Activated T-cell treated with anti-CD3 and anti-CD28 coated beads for 4 hours (primary cell): ENCODE data around the gene PGAM5.
"Not testable (repeated sequence)": the region's sequence is repeated elsewhere in the genome, so short reads cannot be mapped to it uniquely, and the experiment has no call there.

Source experiments
- DNase-seq: peaks from one replicate; pipeline ENCODE4 v3.0.0-alpha.2; 2020

PGAM5 gene

GRCh38 chr12:132723764-132724140 lies 13.1 kb downstream of the PGAM5 start:
- DNase-seq: no peak

- DNase-seq: no peak
Observed at GRCh38 chr12:132724506-132725241, 14.0 kb downstream of the PGAM5 start.

- no peak for DNase-seq
Observed at GRCh38 chr12:132726386-132726785, 15.7 kb downstream of the PGAM5 start.

- DNase-seq: no peak
Observed at GRCh38 chr12:132727091-132727794, 16.6 kb downstream of the PGAM5 start.

- no peak for DNase-seq
Observed at GRCh38 chr12:132728502-132728901, 17.9 kb downstream of the PGAM5 start.

- DNase-seq: no peak
Observed at GRCh38 chr12:132729541-132730320, 19.1 kb downstream of the PGAM5 start.

GRCh38 chr12:132730353-132730752 lies 19.7 kb downstream of the PGAM5 start:
- DNase-seq: no peak

GRCh38 chr12:132731574-132731973 lies 20.9 kb downstream of the PGAM5 start:
- no peak for DNase-seq

GRCh38 chr12:132734206-132734605 lies 23.6 kb downstream of the PGAM5 start:
- no peak for DNase-seq

- DNase-seq: no peak
Observed at GRCh38 chr12:132735496-132735895, 24.9 kb downstream of the PGAM5 start.

- DNase-seq: no peak
Observed at GRCh38 chr12:132736378-132736777, 25.7 kb downstream of the PGAM5 start.

- no peak for DNase-seq
Observed at GRCh38 chr12:132736913-132737312, 26.3 kb downstream of the PGAM5 start.

- DNase-seq: no peak
Observed at GRCh38 chr12:132739600-132740312, 29.1 kb downstream of the PGAM5 start.

GRCh38 chr12:132740313-132740646 lies 29.6 kb downstream of the PGAM5 start:
- no peak for DNase-seq

GRCh38 chr12:132740652-132741051 lies 30.0 kb downstream of the PGAM5 start:
- no peak for DNase-seq

- no peak for DNase-seq
Observed at GRCh38 chr12:132741620-132742019, 31.0 kb downstream of the PGAM5 start.

GRCh38 chr12:132743831-132744230 lies 33.2 kb downstream of the PGAM5 start:
- DNase-seq: no peak

- DNase-seq: no peak
Observed at GRCh38 chr12:132746613-132747012, 36.0 kb downstream of the PGAM5 start.

- DNase-seq: no peak
Observed at GRCh38 chr12:132747395-132747794, 36.8 kb downstream of the PGAM5 start.

- DNase-seq: no peak
Observed at GRCh38 chr12:132747896-132748295, 37.3 kb downstream of the PGAM5 start.

GRCh38 chr12:132748319-132748718 lies 37.7 kb downstream of the PGAM5 start:
- DNase-seq: no peak

- not testable (repeated sequence) for DNase-seq
Observed at GRCh38 chr12:132753670-132754069, 43.0 kb downstream of the PGAM5 start.
